Prostate gland (tissue), 2 donors: ENCODE results near the gene UNC13C.

ENCODE experiments used
- POLR2AphosphoS5 ChIP-seq: sonication (generic); formaldehyde crosslinking; IDR thresholded peaks from one replicate; pipeline ENCODE4 v1.6.1; 2017; ENCODE audit warnings: antibody characterized with exemption
- TF ChIP-seq, protein P1 (sequence below), 4 experiments: fragments of 200-600 bp in 2 of 4; fragments of 450-650 bp in 2 of 4; sonication (generic) in 2 of 4; IDR thresholded peaks; 1 replicate in 3 of 4; 2 replicates in 1 of 4; pipeline ENCODE4 v1.5.1; 2016 to 2019; ENCODE audit warnings: antibody characterized with exemption in 4 of 4, mild to moderate bottlenecking in 2 of 4, moderate library complexity in 2 of 4

DNA sequence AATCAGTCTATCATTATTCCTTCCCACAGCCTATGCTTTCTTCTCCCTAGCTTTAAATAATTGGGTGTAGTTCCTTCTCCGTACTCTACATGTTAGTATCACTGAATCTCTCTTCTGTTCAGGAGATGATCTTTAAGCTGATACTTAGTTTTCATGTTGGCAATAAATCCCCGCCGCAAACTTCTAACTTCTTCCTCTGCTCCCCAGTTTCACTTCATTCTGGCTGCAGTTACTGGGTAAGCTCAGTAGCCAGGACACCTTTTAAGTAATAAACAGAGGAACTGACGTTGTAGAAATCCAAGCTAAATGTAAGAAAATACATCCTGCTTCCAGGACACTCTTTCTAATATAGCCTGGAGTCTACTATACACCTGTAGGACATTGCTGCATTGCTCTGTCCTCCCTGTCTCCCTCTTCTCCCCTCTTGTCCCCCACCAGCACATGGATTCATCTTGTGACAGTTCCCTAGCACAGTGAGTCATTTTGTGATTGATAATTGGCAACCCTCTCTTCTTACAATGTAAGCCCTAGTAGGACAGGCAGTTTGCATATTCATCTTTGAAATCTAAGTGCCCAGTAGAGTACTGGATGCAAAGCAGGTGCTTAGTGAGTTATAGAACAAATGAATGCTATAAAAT, 598.2 kb downstream of the UNC13C start:
- TF ChIP-seq, protein P1, sequence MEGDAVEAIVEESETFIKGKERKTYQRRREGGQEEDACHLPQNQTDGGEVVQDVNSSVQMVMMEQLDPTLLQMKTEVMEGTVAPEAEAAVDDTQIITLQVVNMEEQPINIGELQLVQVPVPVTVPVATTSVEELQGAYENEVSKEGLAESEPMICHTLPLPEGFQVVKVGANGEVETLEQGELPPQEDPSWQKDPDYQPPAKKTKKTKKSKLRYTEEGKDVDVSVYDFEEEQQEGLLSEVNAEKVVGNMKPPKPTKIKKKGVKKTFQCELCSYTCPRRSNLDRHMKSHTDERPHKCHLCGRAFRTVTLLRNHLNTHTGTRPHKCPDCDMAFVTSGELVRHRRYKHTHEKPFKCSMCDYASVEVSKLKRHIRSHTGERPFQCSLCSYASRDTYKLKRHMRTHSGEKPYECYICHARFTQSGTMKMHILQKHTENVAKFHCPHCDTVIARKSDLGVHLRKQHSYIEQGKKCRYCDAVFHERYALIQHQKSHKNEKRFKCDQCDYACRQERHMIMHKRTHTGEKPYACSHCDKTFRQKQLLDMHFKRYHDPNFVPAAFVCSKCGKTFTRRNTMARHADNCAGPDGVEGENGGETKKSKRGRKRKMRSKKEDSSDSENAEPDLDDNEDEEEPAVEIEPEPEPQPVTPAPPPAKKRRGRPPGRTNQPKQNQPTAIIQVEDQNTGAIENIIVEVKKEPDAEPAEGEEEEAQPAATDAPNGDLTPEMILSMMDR (IDR thresholded peaks at IDR 0.05): no peak
- no peak for TF ChIP-seq POLR2AphosphoS5
